CD4-positive, alpha-beta T cell (primary cell): Measurements from ENCODE around the gene RNF41. TPM values are rescaled to one million over a fixed set of nuclear protein-coding genes. Genes with fewer than 3 reads are reported as not detected.

Experiments used
- ATAC-seq: fragments of 200-7000 bp; cut with Tn5 transposase; one replicate; pipeline ENCODE4 v1.10.0; 2022; ENCODE audit warnings: mild to moderate bottlenecking; ENCODE audit not compliant: poor library complexity
- CTCF ChIA-PET: fragments of 350-600 bp; sonication (Branson Sonifier 250); formaldehyde crosslinking; loops from one replicate; lab custom pipeline; 2021; ENCODE audit warnings: antibody characterized with exemption, inconsistent platforms; lab: Charles Lee
- POLR2A ChIA-PET: fragments of 350-600 bp; sonication (Branson Sonifier 250); formaldehyde crosslinking; loops from one replicate; lab custom pipeline; 2021; ENCODE audit warnings: antibody characterized with exemption, inconsistent platforms; lab: Charles Lee
- DNase-seq, 14 experiments: peaks; one replicate each; pipeline ENCODE4 v3.0.0-alpha.2; 2013 to 2020; ENCODE audit warnings: mixed read lengths in 2 of 14
- H3K27ac ChIP-seq, 2 donors: one replicate each; pipeline versions ENCODE4 v1.5.1 to v1.7.0; 2013; ENCODE audit warnings: low read length in 2 of 2, low read depth in 1 of 2, mild to moderate bottlenecking in 1 of 2
- H3K27me3 ChIP-seq, 2 experiments: 1 replicate in 1 of 2; 2 replicates in 1 of 2; pipeline versions ENCODE4 v1.6.1 to v1.7.0; 2013; ENCODE audit warnings: low read length in 2 of 2, control low read depth in 1 of 2, mild to moderate bottlenecking in 1 of 2, moderate library complexity in 1 of 2; ENCODE audit not compliant: insufficient read depth in 2 of 2, control insufficient read depth in 1 of 2
- H3K36me3 ChIP-seq: one replicate; pipeline ENCODE4 v1.6.1; 2013; ENCODE audit warnings: low read length, control low read depth; ENCODE audit not compliant: insufficient read depth
- H3K4me1 ChIP-seq: one replicate; pipeline ENCODE4 v1.6.1; 2013; ENCODE audit warnings: low read length, control low read depth; ENCODE audit not compliant: insufficient read depth
- H3K4me3 ChIP-seq: one replicate; pipeline ENCODE4 v1.5.1; 2013; ENCODE audit warnings: mild to moderate bottlenecking, low read length, moderate library complexity
- H3K9me3 ChIP-seq, 2 experiments: 1 replicate in 1 of 2; 2 replicates in 1 of 2; pipeline versions ENCODE4 v1.6.1 to v1.7.0; 2013; ENCODE audit warnings: low read length in 2 of 2, mild to moderate bottlenecking in 2 of 2, control low read depth in 1 of 2, moderate library complexity in 1 of 2; ENCODE audit not compliant: control insufficient read depth in 1 of 2, insufficient read depth in 1 of 2
- H3K27ac Mint-ChIP-seq: one replicate; pipeline ENCODE4 v1.8.0; 2020; ENCODE audit warnings: mixed read lengths
- H3K27me3 Mint-ChIP-seq: one replicate; pipeline ENCODE4 v1.8.0; 2021; ENCODE audit warnings: mixed read lengths
- H3K36me3 Mint-ChIP-seq: one replicate; pipeline ENCODE4 v1.8.0; 2021; ENCODE audit warnings: low read depth, mixed read lengths
- H3K4me1 Mint-ChIP-seq: one replicate; pipeline ENCODE4 v1.8.0; 2021; ENCODE audit warnings: low read depth, mixed read lengths
- H3K4me3 Mint-ChIP-seq: one replicate; pipeline ENCODE4 v1.8.0; 2020; ENCODE audit warnings: mild to moderate bottlenecking, mixed read lengths
- H3K9me3 Mint-ChIP-seq: one replicate; pipeline ENCODE4 v1.8.0; 2020; ENCODE audit warnings: mixed read lengths
- intact Hi-C, 2 experiments: fragments of 100-400 bp; cut with DNase I in 1 of 2; cut with micrococcal nuclease in 1 of 2; formaldehyde crosslinking; loops; one replicate each; pipeline versions ENCODE4 v1.15.1 to v1.9.0; 2023 to 2025; cut with DNase I, micrococcal nuclease
- total RNA-seq, 174 experiments: library from RNA in 2 of 174; stranded (reverse) in 2 of 174; gene quantifications; one replicate each; pipeline ENCODE4 v1.2.3 and lab custom pipeline; 2021 to 2026
- TF ChIP-seq, protein P1 (sequence below): fragments of 200-600 bp; IDR thresholded peaks from one replicate; pipeline ENCODE4 v1.8.0; 2022; ENCODE audit warnings: antibody characterized with exemption, mild to moderate bottlenecking

The RNF41 gene
- total RNA-seq, 2 experiments from 2014 or later: 28.0 to 32.4 TPM

DNA sequence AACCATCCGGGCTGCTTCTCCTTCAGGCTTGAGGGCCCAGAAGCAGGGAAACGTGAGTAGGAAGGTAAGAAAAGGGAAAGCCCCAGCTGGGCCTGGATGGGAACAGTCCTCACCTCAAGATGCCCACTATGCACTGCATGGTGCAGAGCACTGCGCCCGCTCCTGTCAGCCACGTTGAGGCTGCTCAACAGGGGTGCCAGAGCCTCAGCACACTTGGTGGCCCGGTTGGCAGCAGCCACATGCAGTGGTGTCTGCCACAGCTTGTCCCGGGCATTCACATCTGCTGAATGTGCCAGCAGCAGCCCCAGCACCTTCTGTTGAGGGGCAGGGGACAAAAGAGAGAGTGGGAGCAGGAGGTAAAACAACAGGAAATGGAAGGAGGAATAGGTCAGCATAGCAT lies 33.9 kb upstream of the RNF41 start:
- no peaks in the 10 kb centered on the region for H3K9me3 ChIP-seq
- no peaks in the 10 kb centered on the region for H3K9me3 Mint-ChIP-seq
- ChIA-PET CTCF (no interaction called here), POLR2A (interaction anchor here (1.5 to 1.6 kb wide), 2 partner anchors 10 to 152 kb away, joined by 3 to 5 read pairs; partner anchors contain the start of gene PA2G4)
- no peaks in the 10 kb centered on the region for H3K27me3 ChIP-seq
- H3K4me3 Mint-ChIP-seq: peak overlapping the region; percentile 40
- peaks cover 61% of the 10 kb centered on the region for H3K36me3 ChIP-seq
- no peak overlapping the region for H3K27ac Mint-ChIP-seq
- intact Hi-C loops: loop anchor here (2.0 to 5.0 kb wide), 4 partner anchors 31 to 213 kb away; partner anchors contain the start of genes NABP2 (in 2 of the 2), RNF41 (in 1 of the 2) and RPS26 (in 1 of the 2)
- TF ChIP-seq, protein P1, sequence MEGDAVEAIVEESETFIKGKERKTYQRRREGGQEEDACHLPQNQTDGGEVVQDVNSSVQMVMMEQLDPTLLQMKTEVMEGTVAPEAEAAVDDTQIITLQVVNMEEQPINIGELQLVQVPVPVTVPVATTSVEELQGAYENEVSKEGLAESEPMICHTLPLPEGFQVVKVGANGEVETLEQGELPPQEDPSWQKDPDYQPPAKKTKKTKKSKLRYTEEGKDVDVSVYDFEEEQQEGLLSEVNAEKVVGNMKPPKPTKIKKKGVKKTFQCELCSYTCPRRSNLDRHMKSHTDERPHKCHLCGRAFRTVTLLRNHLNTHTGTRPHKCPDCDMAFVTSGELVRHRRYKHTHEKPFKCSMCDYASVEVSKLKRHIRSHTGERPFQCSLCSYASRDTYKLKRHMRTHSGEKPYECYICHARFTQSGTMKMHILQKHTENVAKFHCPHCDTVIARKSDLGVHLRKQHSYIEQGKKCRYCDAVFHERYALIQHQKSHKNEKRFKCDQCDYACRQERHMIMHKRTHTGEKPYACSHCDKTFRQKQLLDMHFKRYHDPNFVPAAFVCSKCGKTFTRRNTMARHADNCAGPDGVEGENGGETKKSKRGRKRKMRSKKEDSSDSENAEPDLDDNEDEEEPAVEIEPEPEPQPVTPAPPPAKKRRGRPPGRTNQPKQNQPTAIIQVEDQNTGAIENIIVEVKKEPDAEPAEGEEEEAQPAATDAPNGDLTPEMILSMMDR: no peak
- no peak for DNase-seq
- peaks cover 27% of the 10 kb centered on the region for H3K4me1 ChIP-seq
- no peak for ATAC-seq
- no peak overlapping the region for H3K4me3 ChIP-seq
- H3K36me3 Mint-ChIP-seq: peaks cover 53% of the 10 kb centered on the region
- H3K27me3 Mint-ChIP-seq: no peaks in the 10 kb centered on the region
- peaks cover 20% of the 10 kb centered on the region for H3K4me1 Mint-ChIP-seq
- no peak overlapping the region for H3K27ac ChIP-seq

DNA sequence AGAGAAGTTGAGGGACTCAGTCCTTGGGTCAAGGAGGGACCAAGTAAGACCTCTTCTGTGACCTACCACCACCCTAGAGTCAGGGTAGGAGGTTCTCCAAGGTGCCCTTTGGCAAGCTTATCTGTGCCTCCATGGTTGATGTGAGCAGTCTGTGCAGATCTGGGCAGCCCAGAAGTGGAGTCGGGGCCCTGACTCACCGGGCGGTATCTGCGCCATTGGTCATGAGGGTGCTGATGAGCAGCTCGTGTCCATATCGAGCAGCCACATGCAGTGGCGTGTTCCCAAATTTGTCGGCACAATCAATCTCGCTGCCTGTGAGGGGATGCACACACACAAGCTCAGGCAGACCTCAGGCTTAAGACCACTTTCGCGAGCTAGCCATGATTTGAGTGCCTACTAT lies 31.4 kb upstream of the RNF41 start:
- ATAC-seq: no peak
- ChIA-PET CTCF (no interaction called here), POLR2A (no interaction called here)
- intact Hi-C loops: no loop called here
- Histone ChIP-seq H3K27ac (no peak overlapping the region), H3K9me3 (no peaks in the 10 kb centered on the region), H3K27me3 (no peaks in the 10 kb centered on the region), H3K4me3 (no peak overlapping the region), H3K4me1 (peaks cover 18% of the 10 kb centered on the region), H3K36me3 (peaks cover 85% of the 10 kb centered on the region)
- Mint-ChIP-seq H3K27me3 (no peaks in the 10 kb centered on the region), H3K27ac (no peak overlapping the region), H3K4me3 (no peak overlapping the region), H3K36me3 (peaks cover 65% of the 10 kb centered on the region), H3K4me1 (peaks cover 12% of the 10 kb centered on the region), H3K9me3 (no peaks in the 10 kb centered on the region)
- no peak for DNase-seq
- TF ChIP-seq, protein P1: no peak

DNA sequence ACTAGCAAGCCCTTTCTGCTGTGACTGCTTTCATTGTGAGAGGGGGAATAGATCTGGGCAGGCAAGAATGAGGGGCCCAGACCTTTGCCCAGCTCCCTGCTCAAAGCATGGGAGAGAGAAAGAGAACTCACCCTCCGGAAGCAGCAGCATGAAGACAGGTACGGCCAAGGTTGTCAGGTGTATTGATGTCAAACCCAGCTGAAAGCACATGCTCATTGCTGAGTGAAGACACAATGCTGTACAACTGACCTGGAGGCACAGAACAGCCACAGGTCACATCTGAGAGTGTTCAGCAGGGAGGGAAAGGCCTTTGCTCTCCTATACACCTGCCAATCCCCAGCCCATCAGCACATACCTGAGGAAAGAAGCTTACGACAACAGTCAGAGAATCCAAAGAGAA lies 30.9 kb upstream of the RNF41 start:
- ATAC-seq: no peak
- H3K27me3 ChIP-seq: no peaks in the 10 kb centered on the region
- H3K4me3 ChIP-seq: no peak overlapping the region
- H3K27ac ChIP-seq: no peak overlapping the region
- H3K9me3 ChIP-seq: no peaks in the 10 kb centered on the region
- peaks cover 90% of the 10 kb centered on the region for H3K36me3 ChIP-seq
- ChIA-PET CTCF (interaction anchor here (0.6 kb wide), 1 partner anchor 428 kb away, joined by 4 read pairs; no protein-coding TSS in a partner anchor), POLR2A (no interaction called here)
- DNase-seq: no peak
- H3K27ac Mint-ChIP-seq: no peak overlapping the region
- H3K4me1 Mint-ChIP-seq: peaks cover 12% of the 10 kb centered on the region
- H3K9me3 Mint-ChIP-seq: no peaks in the 10 kb centered on the region
- peaks cover 17% of the 10 kb centered on the region for H3K4me1 ChIP-seq
- H3K27me3 Mint-ChIP-seq: no peaks in the 10 kb centered on the region
- TF ChIP-seq, protein P1: no peak
- intact Hi-C loops: no loop called here
- H3K4me3 Mint-ChIP-seq: no peak overlapping the region
- peaks cover 70% of the 10 kb centered on the region for H3K36me3 Mint-ChIP-seq
